ENCODE measurements around the gene ADGRB2. TPM values are rescaled to one million over a fixed set of nuclear protein-coding genes. Genes with fewer than 3 reads are reported as not detected.

Gene ADGRB2
- polyA plus RNA-seq, 1 experiment = 9.2 TPM

DNA sequence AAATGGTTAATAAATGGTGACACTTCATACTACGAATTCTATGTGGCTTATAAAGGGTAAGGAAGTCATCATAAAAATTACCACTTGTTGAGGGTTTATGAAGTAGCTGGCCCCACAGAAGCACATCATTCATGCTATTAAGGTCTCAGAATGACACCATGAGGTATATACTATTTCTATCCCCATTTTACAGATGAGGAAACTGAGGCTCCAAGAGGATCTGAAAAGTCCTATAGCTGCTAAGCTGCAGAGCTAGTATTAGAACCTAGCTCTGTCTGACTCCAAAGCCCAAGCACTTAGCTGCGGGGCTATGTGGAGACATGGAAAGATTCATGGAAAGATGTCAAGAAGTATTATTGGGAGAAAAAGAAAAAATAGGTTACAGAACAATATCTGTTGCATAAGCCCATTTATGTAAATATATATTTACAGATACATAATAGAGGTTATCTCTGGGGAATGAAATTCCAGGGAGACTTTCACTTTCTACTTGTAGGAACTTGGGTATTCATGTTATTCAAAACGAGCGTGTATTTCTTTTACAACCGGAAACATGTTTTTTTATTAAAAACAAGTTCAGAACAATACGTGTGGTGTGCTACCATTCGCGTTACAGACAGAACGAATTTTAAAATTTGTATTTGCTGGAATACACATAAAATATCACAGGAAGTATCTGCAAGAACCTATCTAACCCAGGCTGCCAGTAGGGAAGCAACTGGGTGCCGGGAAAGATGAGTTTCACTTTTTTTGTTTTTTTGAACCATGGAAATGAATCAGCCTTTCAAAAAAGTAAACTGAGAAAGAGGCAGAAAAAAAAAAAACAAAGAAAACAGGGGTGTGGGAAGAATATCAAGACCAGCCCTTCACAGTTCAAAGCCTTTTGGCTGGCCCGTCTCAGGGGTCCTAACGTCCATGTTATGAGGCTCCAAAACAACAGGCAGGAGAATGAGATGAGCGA is 38.3 kb upstream of the ADGRB2 start:
- ChIA-PET POLR2A (interaction anchor here (0.6 kb wide), 1 partner anchor 12 kb away, joined by 4 read pairs; no protein-coding TSS in a partner anchor), CTCF (interaction anchor here (1.5 to 1.6 kb wide), 2 partner anchors 91 to 161 kb away, joined by 3 read pairs; no protein-coding TSS in a partner anchor)
- Histone ChIP-seq H3K4me3 (ENCODE audit: low read depth, low read length) (peak overlapping the region; percentile 12), H3K27me3 (ENCODE audit: control insufficient read depth, insufficient read depth, low read length) (no peaks in the 10 kb centered on the region), H3K36me3 (ENCODE audit: control insufficient read depth, insufficient read depth, low read length) (no peaks in the 10 kb centered on the region)
- TF ChIP-seq, protein P1, sequence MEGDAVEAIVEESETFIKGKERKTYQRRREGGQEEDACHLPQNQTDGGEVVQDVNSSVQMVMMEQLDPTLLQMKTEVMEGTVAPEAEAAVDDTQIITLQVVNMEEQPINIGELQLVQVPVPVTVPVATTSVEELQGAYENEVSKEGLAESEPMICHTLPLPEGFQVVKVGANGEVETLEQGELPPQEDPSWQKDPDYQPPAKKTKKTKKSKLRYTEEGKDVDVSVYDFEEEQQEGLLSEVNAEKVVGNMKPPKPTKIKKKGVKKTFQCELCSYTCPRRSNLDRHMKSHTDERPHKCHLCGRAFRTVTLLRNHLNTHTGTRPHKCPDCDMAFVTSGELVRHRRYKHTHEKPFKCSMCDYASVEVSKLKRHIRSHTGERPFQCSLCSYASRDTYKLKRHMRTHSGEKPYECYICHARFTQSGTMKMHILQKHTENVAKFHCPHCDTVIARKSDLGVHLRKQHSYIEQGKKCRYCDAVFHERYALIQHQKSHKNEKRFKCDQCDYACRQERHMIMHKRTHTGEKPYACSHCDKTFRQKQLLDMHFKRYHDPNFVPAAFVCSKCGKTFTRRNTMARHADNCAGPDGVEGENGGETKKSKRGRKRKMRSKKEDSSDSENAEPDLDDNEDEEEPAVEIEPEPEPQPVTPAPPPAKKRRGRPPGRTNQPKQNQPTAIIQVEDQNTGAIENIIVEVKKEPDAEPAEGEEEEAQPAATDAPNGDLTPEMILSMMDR (IDR thresholded peaks at IDR 0.05; ENCODE audit: insufficient read depth, low read depth, low read length) = no peak
- no peak for DNase-seq (ENCODE audit: low read depth)

DNA sequence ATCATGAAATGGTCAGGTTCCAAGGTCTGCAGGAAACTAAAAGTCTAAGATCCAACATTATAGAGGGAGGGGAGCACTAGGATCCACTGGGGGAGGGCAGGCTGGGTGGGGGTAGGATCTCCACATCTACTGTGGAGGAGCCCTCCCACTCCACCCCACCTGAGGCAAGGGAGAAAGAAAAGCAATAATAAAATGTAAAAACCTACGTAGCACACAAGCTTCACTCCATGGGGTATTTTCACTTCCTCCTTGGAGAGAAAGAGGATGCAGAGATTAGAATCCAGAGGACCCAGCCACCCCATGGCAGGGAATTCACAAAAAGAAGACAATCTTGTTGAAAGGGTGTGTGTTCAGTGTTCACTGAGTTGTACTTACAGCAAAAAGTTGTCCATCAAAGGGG is 37.3 kb upstream of the ADGRB2 start:
- ChIA-PET POLR2A (no interaction called here), CTCF (interaction anchor here (1.5 to 1.6 kb wide), 2 partner anchors 14 to 162 kb away, joined by 3 to 5 read pairs; partner anchors contain the start of gene SPOCD1)
- H3K36me3 ChIP-seq (ENCODE audit: control insufficient read depth, insufficient read depth, low read length) = no peaks in the 10 kb centered on the region
- no peak for DNase-seq (ENCODE audit: low read depth)
- H3K27me3 ChIP-seq (ENCODE audit: control insufficient read depth, insufficient read depth, low read length) = no peaks in the 10 kb centered on the region
- TF ChIP-seq, protein P1 (IDR thresholded peaks at IDR 0.05; ENCODE audit: insufficient read depth, low read depth, low read length) = no peak
- no peak overlapping the region for H3K4me3 ChIP-seq (ENCODE audit: low read depth, low read length)

DNA sequence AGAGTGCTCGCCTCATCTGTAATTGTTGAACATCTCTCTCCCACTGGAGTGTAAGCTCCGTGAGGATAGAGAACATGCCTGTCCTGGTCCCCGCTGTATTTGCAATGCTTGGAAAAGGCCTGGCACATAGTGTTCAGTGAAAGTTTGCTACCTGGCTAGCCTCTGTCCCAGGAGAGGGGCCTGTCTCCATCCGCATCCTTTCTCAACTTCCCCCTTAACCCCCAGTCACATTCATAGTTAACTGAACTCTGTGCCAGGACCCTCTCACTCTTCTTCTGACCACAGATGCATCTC is 36.5 kb upstream of the ADGRB2 start:
- TF ChIP-seq, protein P1 (IDR thresholded peaks at IDR 0.05; ENCODE audit: insufficient read depth, low read depth, low read length) = no peak
- ChIA-PET POLR2A (interaction anchor here (0.8 kb wide), 1 partner anchor 184 kb away, joined by 3 read pairs; no protein-coding TSS in a partner anchor), CTCF (interaction anchor here (1.5 to 4.2 kb wide), 2 partner anchors 12 to 15 kb away, joined by 5 to 28 read pairs; partner anchors contain the start of gene SPOCD1)
- Histone ChIP-seq H3K4me3 (ENCODE audit: low read depth, low read length) (no peak overlapping the region), H3K27me3 (ENCODE audit: control insufficient read depth, insufficient read depth, low read length) (no peaks in the 10 kb centered on the region), H3K36me3 (ENCODE audit: control insufficient read depth, insufficient read depth, low read length) (no peaks in the 10 kb centered on the region)
- no peak for DNase-seq (ENCODE audit: low read depth)

GRCh38 chr1:31799895-31800673 is 35.9 kb upstream of the ADGRB2 start:
- CTCF ChIA-PET = interaction anchor here (1.0 to 4.2 kb wide), 5 partner anchors 11 to 237 kb away, joined by 3 to 28 read pairs (median 4); partner anchors contain the start of gene SPOCD1
- DNase-seq (ENCODE audit: low read depth) = no peak
- TF ChIP-seq, protein P1 (IDR thresholded peaks at IDR 0.05; ENCODE audit: insufficient read depth, low read depth, low read length) = no peak
- no peak overlapping the region for H3K4me3 ChIP-seq (ENCODE audit: low read depth, low read length)
- no peaks in the 10 kb centered on the region for H3K36me3 ChIP-seq (ENCODE audit: control insufficient read depth, insufficient read depth, low read length)
- no peaks in the 10 kb centered on the region for H3K27me3 ChIP-seq (ENCODE audit: control insufficient read depth, insufficient read depth, low read length)
- POLR2A ChIA-PET = interaction anchor here (0.8 kb wide), 1 partner anchor 185 kb away, joined by 3 read pairs; no protein-coding TSS in a partner anchor

All from BJ (cell line).